Stimulated activated naive CD4-positive, alpha-beta T cell treated with Interleukin-2 at 50 U/mL for 16 hours (primary cell): ENCODE measurements around the gene CHMP4B.

ENCODE experiments used
- DNase-seq: peaks from one replicate; lab custom pipeline; 2025; lab: John Stamatoyannopoulos, UW

Gene CHMP4B

GRCh38 chr20:33810885-33811775, at the start of gene CHMP4B:
Gene CHMP4B (plus strand): TSS chr20:33811348. CDS start chr20:33811469, 121 bp downstream.
- DNase-seq: peak; percentile 98

GRCh38 chr20:33761698-33762250, 49.4 kb upstream of the CHMP4B start:
- no peak for DNase-seq

GRCh38 chr20:33765099-33765498, 46.0 kb upstream of the CHMP4B start:
- no peak for DNase-seq

- DNase-seq: no peak
Observed at GRCh38 chr20:33765592-33765991, 45.6 kb upstream of the CHMP4B start.

GRCh38 chr20:33766686-33767085, 44.5 kb upstream of the CHMP4B start:
- DNase-seq: no peak

- no peak for DNase-seq
Observed at GRCh38 chr20:33767777-33768138, 43.4 kb upstream of the CHMP4B start.

GRCh38 chr20:33769043-33769442, 42.1 kb upstream of the CHMP4B start:
- no peak for DNase-seq

GRCh38 chr20:33770005-33770404, 41.1 kb upstream of the CHMP4B start:
- DNase-seq: no peak

- DNase-seq: no peak
Observed at GRCh38 chr20:33771938-33772337, 39.2 kb upstream of the CHMP4B start.

GRCh38 chr20:33772439-33772838, 38.7 kb upstream of the CHMP4B start:
- no peak for DNase-seq

GRCh38 chr20:33773412-33774089, 37.6 kb upstream of the CHMP4B start:
- no peak for DNase-seq

- no peak for DNase-seq
Observed at GRCh38 chr20:33777816-33778215, 33.3 kb upstream of the CHMP4B start.

GRCh38 chr20:33781133-33781532, 30.0 kb upstream of the CHMP4B start:
- no peak for DNase-seq

GRCh38 chr20:33781945-33782344, 29.2 kb upstream of the CHMP4B start:
- no peak for DNase-seq

GRCh38 chr20:33783256-33783655, 27.9 kb upstream of the CHMP4B start:
- DNase-seq: no peak

- DNase-seq: no peak
Observed at GRCh38 chr20:33783818-33784217, 27.3 kb upstream of the CHMP4B start.

GRCh38 chr20:33784225-33784624, 26.9 kb upstream of the CHMP4B start:
- no peak for DNase-seq

- no peak for DNase-seq
Observed at GRCh38 chr20:33785503-33785902, 25.6 kb upstream of the CHMP4B start.

- DNase-seq: no peak
Observed at GRCh38 chr20:33787253-33787891, 23.8 kb upstream of the CHMP4B start.

- no peak for DNase-seq
Observed at GRCh38 chr20:33788351-33789049, 22.6 kb upstream of the CHMP4B start.

- DNase-seq: no peak
Observed at GRCh38 chr20:33789109-33789857, 21.9 kb upstream of the CHMP4B start.
